Activated B cell treated with CpG ODN at 0.5 μM for 24 hours (primary cell): ENCODE measurements around the gene PPP1R2. TPM values are rescaled to one million over a fixed set of nuclear protein-coding genes. Genes with fewer than 3 reads are reported as not detected.
A peak's percentile ranks its signal among the peaks of the same experiment; 100 is the strongest.

Experiments
- ATAC-seq: fragments of 200-7000 bp; cut with Tn5 transposase; one replicate; pipeline ENCODE4 v1.10.0; 2021; ENCODE audit warnings: low read depth, mild to moderate bottlenecking, moderate library complexity
- CTCF ChIA-PET: fragments of 350-600 bp; sonication (Branson Sonifier 250); formaldehyde crosslinking; loops from one replicate; lab custom pipeline; 2021; ENCODE audit warnings: antibody characterized with exemption; lab: Charles Lee
- POLR2A ChIA-PET: fragments of 350-600 bp; sonication (Branson Sonifier 250); formaldehyde crosslinking; loops from one replicate; lab custom pipeline; 2021; ENCODE audit warnings: antibody characterized with exemption; lab: Charles Lee
- DNase-seq: peaks from one replicate; pipeline ENCODE4 v3.0.0; 2022
- H3K27ac Mint-ChIP-seq: one replicate; pipeline ENCODE4 v1.8.0; 2020; ENCODE audit warnings: mixed read lengths
- H3K27me3 Mint-ChIP-seq: one replicate; pipeline ENCODE4 v1.8.0; 2021; ENCODE audit warnings: mixed read lengths
- H3K36me3 Mint-ChIP-seq: one replicate; pipeline ENCODE4 v1.8.0; 2021; ENCODE audit warnings: low read depth, mixed read lengths
- H3K4me1 Mint-ChIP-seq: one replicate; pipeline ENCODE4 v1.8.0; 2021; ENCODE audit warnings: mixed read lengths
- H3K4me3 Mint-ChIP-seq: one replicate; pipeline ENCODE4 v1.8.0; 2020; ENCODE audit warnings: mild to moderate bottlenecking, mixed read lengths
- H3K9me3 Mint-ChIP-seq: one replicate; pipeline ENCODE4 v1.8.0; 2020; ENCODE audit warnings: mixed read lengths
- intact Hi-C: fragments of 100-400 bp; cut with micrococcal nuclease; formaldehyde crosslinking; loops from one replicate; pipeline ENCODE4 v1.15.1; 2024
- total RNA-seq: library from RNA; stranded (reverse); gene quantifications from 2 replicates; pipeline ENCODE4 v1.2.3, GENCODE V29; 2022
- TF ChIP-seq, protein P1 (sequence below): fragments of 200-600 bp; IDR thresholded peaks from one replicate; pipeline ENCODE4 v1.8.0; 2022; ENCODE audit warnings: antibody characterized with exemption, mild to moderate bottlenecking

The PPP1R2 gene
- total RNA-seq, 1 donor from 2014 or later, result 64.1 TPM

DNA sequence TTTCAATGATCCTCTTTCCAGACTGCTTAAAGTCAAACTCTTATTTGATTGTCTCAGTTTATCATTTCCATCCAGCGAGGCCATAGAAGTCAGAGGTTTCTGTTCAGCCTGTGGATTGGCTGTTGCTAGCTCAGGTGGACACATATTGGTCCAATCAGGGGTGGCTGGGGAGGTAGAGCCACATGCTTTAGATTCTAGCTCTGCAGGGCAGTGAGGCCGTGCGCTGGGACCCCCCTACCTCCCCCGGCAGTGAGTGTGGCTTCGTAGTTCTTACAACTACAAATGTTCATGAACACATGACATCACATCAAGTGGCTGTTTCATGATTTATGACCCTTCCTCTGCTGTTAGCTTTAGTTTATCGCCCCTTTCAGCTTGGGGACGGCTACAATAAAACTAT is 22.6 kb upstream of the PPP1R2 start:
- ChIA-PET CTCF (no interaction called here), POLR2A (interaction anchor here (0.6 kb wide), 1 partner anchor 651 kb away, joined by 9 read pairs; no protein-coding TSS in a partner anchor)
- no peak for ATAC-seq
- intact Hi-C loops, result no loop called here
- Mint-ChIP-seq H3K4me1 (peaks cover 25% of the 10 kb centered on the region), H3K4me3 (no peak overlapping the region), H3K27me3 (peaks cover 5% of the 10 kb centered on the region), H3K27ac (no peak overlapping the region), H3K9me3 (no peaks in the 10 kb centered on the region), H3K36me3 (no peaks in the 10 kb centered on the region)
- TF ChIP-seq, protein P1, sequence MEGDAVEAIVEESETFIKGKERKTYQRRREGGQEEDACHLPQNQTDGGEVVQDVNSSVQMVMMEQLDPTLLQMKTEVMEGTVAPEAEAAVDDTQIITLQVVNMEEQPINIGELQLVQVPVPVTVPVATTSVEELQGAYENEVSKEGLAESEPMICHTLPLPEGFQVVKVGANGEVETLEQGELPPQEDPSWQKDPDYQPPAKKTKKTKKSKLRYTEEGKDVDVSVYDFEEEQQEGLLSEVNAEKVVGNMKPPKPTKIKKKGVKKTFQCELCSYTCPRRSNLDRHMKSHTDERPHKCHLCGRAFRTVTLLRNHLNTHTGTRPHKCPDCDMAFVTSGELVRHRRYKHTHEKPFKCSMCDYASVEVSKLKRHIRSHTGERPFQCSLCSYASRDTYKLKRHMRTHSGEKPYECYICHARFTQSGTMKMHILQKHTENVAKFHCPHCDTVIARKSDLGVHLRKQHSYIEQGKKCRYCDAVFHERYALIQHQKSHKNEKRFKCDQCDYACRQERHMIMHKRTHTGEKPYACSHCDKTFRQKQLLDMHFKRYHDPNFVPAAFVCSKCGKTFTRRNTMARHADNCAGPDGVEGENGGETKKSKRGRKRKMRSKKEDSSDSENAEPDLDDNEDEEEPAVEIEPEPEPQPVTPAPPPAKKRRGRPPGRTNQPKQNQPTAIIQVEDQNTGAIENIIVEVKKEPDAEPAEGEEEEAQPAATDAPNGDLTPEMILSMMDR, result no peak
- DNase-seq, result no peak

DNA sequence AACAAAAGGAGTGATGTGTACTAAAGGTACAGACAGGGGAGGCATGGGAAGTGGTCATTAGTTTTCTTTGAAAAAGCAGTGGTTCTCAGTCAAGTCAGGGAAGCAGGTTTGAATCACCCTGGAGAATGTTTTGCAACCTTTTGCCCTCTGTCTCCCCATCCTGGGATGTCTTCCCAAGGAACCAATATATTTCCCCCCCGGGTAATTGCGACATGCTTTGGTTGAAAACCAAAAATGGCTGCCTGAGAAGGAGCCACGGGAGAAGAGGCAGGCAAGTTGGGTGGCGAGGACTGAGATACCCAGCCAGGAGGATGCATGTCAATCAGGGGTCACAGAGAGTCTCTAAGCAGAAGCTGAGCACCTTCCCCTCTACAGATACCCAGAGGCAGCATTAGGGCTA is 20.2 kb upstream of the PPP1R2 start:
- H3K4me3 Mint-ChIP-seq, result no peak overlapping the region
- no peaks in the 10 kb centered on the region for H3K9me3 Mint-ChIP-seq
- DNase-seq (no peak), ATAC-seq (no peak)
- H3K27ac Mint-ChIP-seq, result no peak overlapping the region
- H3K36me3 Mint-ChIP-seq, result no peaks in the 10 kb centered on the region
- TF ChIP-seq, protein P1, result no peak
- CTCF ChIA-PET, result no interaction called here
- peaks cover 11% of the 10 kb centered on the region for H3K4me1 Mint-ChIP-seq
- POLR2A ChIA-PET, result interaction anchor here (0.5 kb wide), 1 partner anchor 441 kb away, joined by 3 read pairs; no protein-coding TSS in a partner anchor
- intact Hi-C loops, result no loop called here
- peaks cover 5% of the 10 kb centered on the region for H3K27me3 Mint-ChIP-seq

DNA sequence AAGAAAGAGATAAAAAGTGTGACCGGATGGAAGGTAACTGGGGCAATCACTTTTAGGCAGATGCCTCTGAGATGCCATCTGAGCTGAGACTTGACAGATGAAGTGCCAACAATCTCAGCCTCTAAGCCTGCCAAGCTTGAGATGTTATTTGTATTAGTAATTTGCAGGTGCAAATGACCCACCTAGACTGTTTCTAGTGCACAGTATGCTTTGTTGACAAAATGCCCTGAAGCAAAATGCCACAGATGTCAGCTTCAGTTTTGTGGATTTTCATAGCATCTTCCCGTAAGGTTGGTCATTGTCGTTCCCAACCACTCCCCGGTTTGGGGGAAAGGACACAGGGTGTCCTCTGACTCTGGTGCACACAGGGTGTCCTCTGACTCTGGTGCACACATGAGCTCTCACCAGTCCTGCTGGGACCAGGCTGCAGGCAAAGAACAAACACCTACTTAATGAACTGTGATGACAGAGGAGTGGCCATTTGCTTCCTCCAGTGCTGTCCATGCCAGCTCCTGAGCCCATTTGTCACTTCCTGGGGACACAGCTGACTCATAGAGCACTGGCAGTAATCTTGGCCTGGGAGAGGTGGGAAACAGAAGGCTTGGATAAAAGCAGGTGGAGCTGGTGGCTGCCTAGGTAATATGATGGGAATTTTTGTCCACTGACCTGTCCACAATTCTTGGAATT is 16.7 kb upstream of the PPP1R2 start:
- Mint-ChIP-seq H3K36me3 (no peaks in the 10 kb centered on the region), H3K4me1 (peaks cover 11% of the 10 kb centered on the region), H3K9me3 (no peaks in the 10 kb centered on the region), H3K27me3 (no peaks in the 10 kb centered on the region), H3K27ac (no peak overlapping the region), H3K4me3 (no peak overlapping the region)
- POLR2A ChIA-PET, result no interaction called here
- CTCF ChIA-PET, result interaction anchor here (1.4 kb wide), 1 partner anchor 14 kb away, joined by 3 read pairs; no protein-coding TSS in a partner anchor
- no peak for ATAC-seq
- TF ChIP-seq, protein P1, result no peak
- intact Hi-C loops, result no loop called here
- no peak for DNase-seq

DNA sequence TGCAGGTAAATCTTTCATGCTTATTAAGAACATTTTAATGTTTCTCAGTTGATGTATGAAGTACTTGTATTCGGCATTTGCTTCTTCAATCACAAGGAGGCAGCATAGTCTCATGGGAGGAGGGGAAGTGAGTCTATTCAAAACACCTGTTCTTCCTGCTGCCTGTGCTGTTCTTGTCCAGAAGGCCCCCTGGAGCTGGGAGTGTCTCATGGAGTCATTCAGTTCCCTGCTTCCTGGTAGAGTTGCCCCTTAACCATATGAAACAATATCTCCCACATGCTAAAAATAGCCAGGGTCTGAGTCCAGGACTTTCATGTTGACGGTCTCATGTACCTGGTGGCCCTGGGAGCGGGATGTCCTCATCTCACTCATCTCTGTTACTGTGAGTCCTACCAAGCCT is 15.5 kb upstream of the PPP1R2 start:
- CTCF ChIA-PET, result no interaction called here
- ATAC-seq (peak; percentile 54), DNase-seq (no peak)
- POLR2A ChIA-PET, result no interaction called here
- no peaks in the 10 kb centered on the region for H3K36me3 Mint-ChIP-seq
- H3K4me3 Mint-ChIP-seq, result no peak overlapping the region
- H3K27me3 Mint-ChIP-seq, result no peaks in the 10 kb centered on the region
- H3K4me1 Mint-ChIP-seq, result peaks cover 11% of the 10 kb centered on the region
- H3K9me3 Mint-ChIP-seq, result no peaks in the 10 kb centered on the region
- TF ChIP-seq, protein P1, result no peak
- no peak overlapping the region for H3K27ac Mint-ChIP-seq
- intact Hi-C loops, result loop anchor here (1.0 kb wide), 1 partner anchor 292 kb away; no protein-coding TSS in a partner anchor

DNA sequence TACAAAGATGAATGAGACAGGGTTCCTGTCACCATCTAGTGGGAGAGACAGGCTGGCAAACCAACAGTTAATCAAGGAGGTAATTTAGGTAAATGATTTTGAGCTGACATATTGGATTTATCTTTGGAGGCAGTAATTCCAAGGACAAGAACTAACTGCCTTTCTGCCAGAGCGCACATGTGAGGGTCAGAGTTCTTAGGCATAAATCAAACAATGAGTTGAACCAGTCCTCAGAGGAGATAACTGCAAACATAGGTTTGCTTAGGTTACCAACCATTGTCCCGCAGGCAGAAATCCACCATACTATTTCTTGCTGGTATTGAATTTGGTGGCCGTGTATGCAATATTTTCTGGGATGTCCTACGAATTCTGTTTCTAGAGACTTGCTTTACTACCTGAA is 14.2 kb upstream of the PPP1R2 start:
- intact Hi-C loops, result no loop called here
- Mint-ChIP-seq H3K9me3 (no peaks in the 10 kb centered on the region), H3K4me3 (no peak overlapping the region), H3K27ac (no peak overlapping the region), H3K27me3 (no peaks in the 10 kb centered on the region), H3K36me3 (no peaks in the 10 kb centered on the region), H3K4me1 (peaks cover 15% of the 10 kb centered on the region)
- TF ChIP-seq, protein P1, result no peak
- POLR2A ChIA-PET, result no interaction called here
- ATAC-seq (no peak), DNase-seq (no peak)
- CTCF ChIA-PET, result no interaction called here
